Medulla oblongata (tissue), 1 donor: ENCODE measurements around the gene PVALEF.
A peak's percentile ranks its signal among the peaks of the same experiment; 100 is the strongest.

Experiments
- DNase-seq: peaks from one replicate; pipeline ENCODE4 v3.0.0-alpha.2; 2015; ENCODE audit errors: extremely low spot score

PVALEF gene

GRCh38 chr17:81165246-81166032 lies at the start of gene PVALEF:
TSS of gene PVALEF (plus strand) at chr17:81165507. CDS start at chr17:81181227, 15,720 bp downstream.
- peak; percentile 45 for DNase-seq

GRCh38 chr17:81115749-81116464 lies 49.4 kb upstream of the PVALEF start:
- DNase-seq = no peak

GRCh38 chr17:81116704-81117103 lies 48.6 kb upstream of the PVALEF start:
- DNase-seq = no peak

GRCh38 chr17:81117672-81118198 lies 47.6 kb upstream of the PVALEF start:
- DNase-seq = no peak

GRCh38 chr17:81118308-81119221 lies 46.7 kb upstream of the PVALEF start:
- no peak for DNase-seq

GRCh38 chr17:81119223-81120148 lies 45.8 kb upstream of the PVALEF start:
- peak; percentile 88 for DNase-seq

- no peak for DNase-seq
Measured at GRCh38 chr17:81120149-81120484, 45.2 kb upstream of the PVALEF start.

- DNase-seq = no peak
Measured at GRCh38 chr17:81120695-81121621, 44.3 kb upstream of the PVALEF start.

GRCh38 chr17:81121841-81122733 lies 43.2 kb upstream of the PVALEF start:
- no peak for DNase-seq

- no peak for DNase-seq
Measured at GRCh38 chr17:81123052-81124048, 42.0 kb upstream of the PVALEF start.

GRCh38 chr17:81124377-81124776 lies 40.9 kb upstream of the PVALEF start:
- no peak for DNase-seq

- DNase-seq = no peak
Measured at GRCh38 chr17:81125573-81126081, 39.7 kb upstream of the PVALEF start.

GRCh38 chr17:81126281-81127132 lies 38.8 kb upstream of the PVALEF start:
- peak; percentile 72 for DNase-seq

GRCh38 chr17:81127133-81127455 lies 38.2 kb upstream of the PVALEF start:
- DNase-seq = no peak

GRCh38 chr17:81127526-81128177 lies 37.7 kb upstream of the PVALEF start:
- no peak for DNase-seq

GRCh38 chr17:81128338-81128737 lies 37.0 kb upstream of the PVALEF start:
- DNase-seq = no peak
